Measurements from ENCODE around the gene CBX4.

- TF ChIP-seq, protein P1, sequence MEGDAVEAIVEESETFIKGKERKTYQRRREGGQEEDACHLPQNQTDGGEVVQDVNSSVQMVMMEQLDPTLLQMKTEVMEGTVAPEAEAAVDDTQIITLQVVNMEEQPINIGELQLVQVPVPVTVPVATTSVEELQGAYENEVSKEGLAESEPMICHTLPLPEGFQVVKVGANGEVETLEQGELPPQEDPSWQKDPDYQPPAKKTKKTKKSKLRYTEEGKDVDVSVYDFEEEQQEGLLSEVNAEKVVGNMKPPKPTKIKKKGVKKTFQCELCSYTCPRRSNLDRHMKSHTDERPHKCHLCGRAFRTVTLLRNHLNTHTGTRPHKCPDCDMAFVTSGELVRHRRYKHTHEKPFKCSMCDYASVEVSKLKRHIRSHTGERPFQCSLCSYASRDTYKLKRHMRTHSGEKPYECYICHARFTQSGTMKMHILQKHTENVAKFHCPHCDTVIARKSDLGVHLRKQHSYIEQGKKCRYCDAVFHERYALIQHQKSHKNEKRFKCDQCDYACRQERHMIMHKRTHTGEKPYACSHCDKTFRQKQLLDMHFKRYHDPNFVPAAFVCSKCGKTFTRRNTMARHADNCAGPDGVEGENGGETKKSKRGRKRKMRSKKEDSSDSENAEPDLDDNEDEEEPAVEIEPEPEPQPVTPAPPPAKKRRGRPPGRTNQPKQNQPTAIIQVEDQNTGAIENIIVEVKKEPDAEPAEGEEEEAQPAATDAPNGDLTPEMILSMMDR (IDR thresholded peaks at IDR 0.05 in 4 of 5, conservative IDR thresholded peaks at IDR 0.05 in 1 of 5) = no peak
- TF ChIP-seq POLR2A (IDR thresholded peaks at IDR 0.05) = no peak
Observed at GRCh38 chr17:79792341-79792871, 46.8 kb downstream of the CBX4 start.

Measured in gastrocnemius medialis (tissue), 4 donors.